Measurements from ENCODE around the gene TAF4B.
"Not testable (repeated sequence)": the region's sequence is repeated elsewhere in the genome, so short reads cannot be mapped to it uniquely, and the experiment has no call there.

Gene TAF4B

DNA sequence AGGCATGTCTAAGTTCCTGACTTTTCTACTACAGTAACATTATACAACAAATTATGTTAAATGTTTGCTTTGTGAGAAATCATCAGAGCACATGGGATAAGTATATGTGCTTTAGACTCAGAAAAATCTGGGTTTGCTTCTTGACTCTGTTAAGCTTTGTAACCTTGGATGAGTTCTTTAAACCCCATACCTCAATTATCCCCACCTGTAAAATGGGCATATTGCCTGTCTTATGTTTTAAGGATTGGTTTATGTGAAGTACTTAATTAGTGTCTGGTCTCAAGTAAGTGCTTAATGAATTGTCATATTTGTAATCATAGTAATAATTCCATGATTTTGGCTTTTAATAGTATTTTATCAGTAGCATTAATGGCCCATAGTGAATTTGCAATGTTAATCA lies 135.8 kb downstream of the TAF4B start:
- Mint-ChIP-seq H3K9me3 (no peaks in the 10 kb centered on the region), H3K27ac (no peak overlapping the region), H3K27me3 (no peaks in the 10 kb centered on the region), H3K36me3 (ENCODE audit: low read depth) (peaks cover 33% of the 10 kb centered on the region), H3K4me1 (ENCODE audit: low read depth) (no peaks in the 10 kb centered on the region), H3K4me3 (no peak overlapping the region)

DNA sequence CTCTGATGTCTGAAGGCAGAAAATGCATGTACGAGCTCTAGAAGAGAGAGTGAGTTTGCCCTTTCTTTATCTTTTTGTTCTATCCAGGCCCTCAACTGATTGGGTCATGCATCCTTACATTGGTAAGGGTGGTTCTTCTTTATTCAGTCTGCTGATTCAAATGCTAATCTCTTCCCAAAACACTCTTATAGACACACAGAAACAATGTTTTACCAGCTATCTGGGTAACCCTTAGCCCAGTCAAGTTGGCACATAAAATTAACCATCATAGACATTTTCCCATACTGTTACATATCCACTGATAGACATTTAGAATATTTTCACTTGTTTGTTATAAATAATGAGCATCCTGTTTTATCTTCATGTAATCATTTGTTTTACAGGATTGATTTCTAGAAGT lies 141.2 kb downstream of the TAF4B start:
- H3K4me1 Mint-ChIP-seq (ENCODE audit: low read depth): no peaks in the 10 kb centered on the region
- H3K36me3 Mint-ChIP-seq (ENCODE audit: low read depth): peaks cover 37% of the 10 kb centered on the region
- H3K4me3 Mint-ChIP-seq: no peak overlapping the region
- H3K27ac Mint-ChIP-seq: no peak overlapping the region
- no peaks in the 10 kb centered on the region for H3K9me3 Mint-ChIP-seq
- no peaks in the 10 kb centered on the region for H3K27me3 Mint-ChIP-seq

DNA sequence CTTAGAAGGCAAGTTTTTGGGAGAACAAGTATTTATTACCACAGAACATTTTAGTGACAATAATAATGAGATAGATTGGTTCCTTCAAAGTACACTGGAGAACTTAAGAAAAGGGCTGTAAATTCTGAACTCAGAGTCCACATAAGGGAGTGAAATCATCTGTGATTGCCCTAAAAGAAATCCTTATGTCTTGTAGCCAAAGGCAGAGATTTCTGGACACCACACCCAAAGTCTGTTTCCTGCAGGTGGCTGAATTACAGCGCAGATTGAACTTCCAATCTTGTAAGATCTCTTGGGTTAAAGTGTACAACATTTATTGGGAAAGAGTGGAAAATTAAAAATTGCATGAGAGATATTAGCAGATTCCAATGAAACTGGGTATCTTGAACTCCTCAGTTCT lies 143.8 kb downstream of the TAF4B start:
- no peak overlapping the region for H3K27ac Mint-ChIP-seq
- H3K4me3 Mint-ChIP-seq: no peak overlapping the region
- H3K27me3 Mint-ChIP-seq: no peaks in the 10 kb centered on the region
- no peaks in the 10 kb centered on the region for H3K9me3 Mint-ChIP-seq
- peaks cover 40% of the 10 kb centered on the region for H3K36me3 Mint-ChIP-seq (ENCODE audit: low read depth)
- H3K4me1 Mint-ChIP-seq (ENCODE audit: low read depth): no peaks in the 10 kb centered on the region

DNA sequence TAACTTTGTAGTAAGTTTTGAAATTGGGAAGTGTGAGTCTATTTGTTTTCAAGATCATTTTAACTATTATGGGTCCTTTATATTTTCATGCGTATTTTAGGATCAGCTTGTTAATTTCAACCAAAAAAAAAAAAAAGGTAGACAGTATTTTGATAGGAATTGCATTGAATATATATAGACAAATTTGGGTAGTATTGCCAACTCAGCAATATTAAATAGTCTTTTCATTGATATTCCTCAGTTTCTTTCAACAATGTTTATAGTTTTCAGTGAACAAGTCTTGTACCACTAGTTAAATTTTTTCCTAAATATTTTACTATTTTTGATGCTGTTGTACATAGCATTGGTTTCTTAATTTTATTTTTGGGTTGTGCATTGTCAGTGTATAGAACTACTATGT lies 149.9 kb downstream of the TAF4B start:
- no peaks in the 10 kb centered on the region for H3K4me1 Mint-ChIP-seq (ENCODE audit: low read depth)
- no peaks in the 10 kb centered on the region for H3K9me3 Mint-ChIP-seq
- peaks cover 15% of the 10 kb centered on the region for H3K36me3 Mint-ChIP-seq (ENCODE audit: low read depth)
- H3K27ac Mint-ChIP-seq: no peak overlapping the region
- H3K27me3 Mint-ChIP-seq: no peaks in the 10 kb centered on the region
- H3K4me3 Mint-ChIP-seq: no peak overlapping the region

DNA sequence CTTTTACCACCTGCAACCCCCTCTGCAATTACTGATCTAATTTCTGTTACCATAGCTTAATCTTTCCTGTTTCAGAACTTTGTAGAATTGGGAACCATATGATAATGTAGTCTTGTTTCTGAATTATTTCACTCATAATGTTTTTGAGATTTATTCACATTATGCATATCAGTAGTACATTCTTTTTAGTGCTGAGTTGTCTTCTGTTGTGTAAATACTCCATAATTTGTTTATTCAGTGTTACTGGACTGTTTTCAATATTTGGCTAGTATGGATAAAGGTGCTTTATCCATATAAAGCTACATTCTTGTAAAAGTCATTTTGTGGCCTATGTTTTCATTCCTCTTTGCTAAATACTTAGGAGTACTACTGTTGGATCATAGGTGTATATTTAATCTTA lies 152.5 kb downstream of the TAF4B start:
- H3K4me1 Mint-ChIP-seq (ENCODE audit: low read depth): no peaks in the 10 kb centered on the region
- H3K27ac Mint-ChIP-seq: no peak overlapping the region
- peaks cover 15% of the 10 kb centered on the region for H3K36me3 Mint-ChIP-seq (ENCODE audit: low read depth)
- H3K4me3 Mint-ChIP-seq: no peak overlapping the region
- no peaks in the 10 kb centered on the region for H3K9me3 Mint-ChIP-seq
- no peaks in the 10 kb centered on the region for H3K27me3 Mint-ChIP-seq

DNA sequence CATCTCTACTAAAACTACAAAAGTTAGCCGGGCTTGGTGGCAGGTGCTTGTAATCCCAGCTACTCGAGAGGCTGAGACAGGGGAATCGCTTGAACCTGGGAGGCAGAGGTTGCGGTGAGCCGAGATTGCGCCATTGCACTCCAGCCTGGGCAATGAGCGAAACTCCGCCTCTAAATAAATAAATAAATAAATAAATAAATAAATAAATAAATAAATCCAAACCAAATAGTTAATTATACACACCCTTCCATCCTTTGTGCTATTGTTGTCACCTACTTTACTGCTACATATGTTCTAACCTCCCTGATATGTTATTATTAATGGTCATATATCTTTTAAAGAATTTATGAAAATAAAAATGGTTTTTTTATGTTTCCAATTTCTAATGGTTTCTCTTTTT lies 155.3 kb downstream of the TAF4B start:
- peaks cover 21% of the 10 kb centered on the region for H3K36me3 Mint-ChIP-seq (ENCODE audit: low read depth)
- not testable (repeated sequence) for H3K27ac Mint-ChIP-seq; H3K9me3 Mint-ChIP-seq; H3K4me1 Mint-ChIP-seq (ENCODE audit: low read depth); H3K4me3 Mint-ChIP-seq; H3K27me3 Mint-ChIP-seq

DNA sequence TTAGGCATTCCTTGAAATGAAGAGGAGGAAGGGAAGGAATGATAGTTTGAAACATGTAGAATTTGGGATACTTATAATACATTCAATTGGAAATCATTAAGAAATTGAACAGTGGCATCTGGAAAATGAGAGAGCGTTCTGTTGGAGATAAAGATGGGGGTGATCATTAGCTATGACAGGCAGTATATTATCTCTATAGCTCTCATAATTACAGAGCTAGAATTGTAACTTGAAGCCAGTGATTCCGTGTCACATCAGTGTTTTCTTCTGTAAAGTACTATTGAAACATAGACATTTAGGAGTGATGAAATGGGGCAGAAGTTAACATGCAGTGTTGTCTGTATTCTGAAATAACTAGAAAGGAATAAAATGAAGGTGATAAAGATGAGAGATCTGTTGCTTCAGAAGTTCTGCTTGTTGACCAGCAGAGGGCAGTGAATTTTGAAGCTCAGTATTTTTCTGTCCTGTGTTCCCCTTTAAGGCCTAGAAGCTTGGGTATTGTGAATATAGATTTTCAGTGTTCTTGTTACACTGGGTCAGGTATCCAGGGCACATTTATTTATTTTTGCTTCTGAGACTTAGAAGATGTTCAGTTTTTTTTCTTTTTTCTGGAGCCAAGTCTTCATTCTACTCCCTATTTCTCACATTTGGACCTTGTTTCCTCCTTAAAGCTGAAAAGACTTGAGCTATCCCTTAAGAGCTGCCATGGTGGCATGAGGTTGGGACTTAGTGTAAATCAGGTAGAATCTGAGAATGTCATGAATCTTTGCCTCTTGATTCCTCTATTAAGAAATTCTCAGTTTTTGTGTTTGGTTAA lies 157.4 kb downstream of the TAF4B start:
- H3K4me3 Mint-ChIP-seq: no peak overlapping the region
- H3K4me1 Mint-ChIP-seq (ENCODE audit: low read depth): no peaks in the 10 kb centered on the region
- H3K9me3 Mint-ChIP-seq: no peaks in the 10 kb centered on the region
- no peaks in the 10 kb centered on the region for H3K27me3 Mint-ChIP-seq
- no peak overlapping the region for H3K27ac Mint-ChIP-seq
- peaks cover 30% of the 10 kb centered on the region for H3K36me3 Mint-ChIP-seq (ENCODE audit: low read depth)

DNA sequence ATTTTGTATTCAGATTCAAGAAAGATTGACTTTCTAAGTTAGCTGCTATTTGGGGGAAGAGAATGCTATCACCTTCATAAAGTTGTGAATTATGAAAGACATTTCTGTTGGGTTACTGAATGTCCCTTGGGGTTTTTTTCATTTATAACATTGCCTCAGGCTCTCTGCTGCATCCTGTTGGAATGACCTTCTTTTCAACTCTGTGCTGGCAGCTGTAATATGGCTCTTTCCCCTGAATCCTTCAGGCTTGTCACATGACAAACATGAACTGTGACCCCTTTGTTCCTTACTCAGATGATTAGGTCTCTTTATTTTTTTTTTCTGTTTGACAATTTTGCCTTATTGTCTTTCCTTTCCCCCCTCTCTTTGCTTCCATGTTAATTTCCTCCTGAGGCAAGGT lies 159.8 kb downstream of the TAF4B start:
- no peak overlapping the region for H3K27ac Mint-ChIP-seq
- no peaks in the 10 kb centered on the region for H3K27me3 Mint-ChIP-seq
- H3K36me3 Mint-ChIP-seq (ENCODE audit: low read depth): peaks cover 36% of the 10 kb centered on the region
- H3K4me1 Mint-ChIP-seq (ENCODE audit: low read depth): no peaks in the 10 kb centered on the region
- no peak overlapping the region for H3K4me3 Mint-ChIP-seq
- H3K9me3 Mint-ChIP-seq: no peaks in the 10 kb centered on the region

DNA sequence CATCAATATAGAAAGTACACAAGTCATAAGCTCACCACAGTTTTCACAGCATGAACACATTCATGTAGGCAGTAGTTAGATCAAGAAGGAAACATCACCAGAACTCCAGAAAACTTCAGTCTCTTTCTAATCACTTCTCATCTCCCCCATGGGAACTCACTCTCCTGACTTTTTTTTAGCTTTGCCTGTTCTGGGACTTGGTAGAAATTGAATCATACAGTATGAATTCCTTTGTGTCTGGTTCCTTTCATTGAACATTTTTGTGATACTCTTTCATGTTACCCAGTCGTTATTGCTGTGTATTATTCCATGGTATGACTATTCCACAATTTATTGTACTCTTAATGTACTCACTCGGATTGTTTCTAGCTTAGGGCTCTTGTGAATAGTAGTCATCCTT lies 160.2 kb downstream of the TAF4B start:
- H3K4me3 Mint-ChIP-seq: no peak overlapping the region
- no peak overlapping the region for H3K27ac Mint-ChIP-seq
- peaks cover 41% of the 10 kb centered on the region for H3K36me3 Mint-ChIP-seq (ENCODE audit: low read depth)
- H3K27me3 Mint-ChIP-seq: no peaks in the 10 kb centered on the region
- H3K4me1 Mint-ChIP-seq (ENCODE audit: low read depth): no peaks in the 10 kb centered on the region
- no peaks in the 10 kb centered on the region for H3K9me3 Mint-ChIP-seq

DNA sequence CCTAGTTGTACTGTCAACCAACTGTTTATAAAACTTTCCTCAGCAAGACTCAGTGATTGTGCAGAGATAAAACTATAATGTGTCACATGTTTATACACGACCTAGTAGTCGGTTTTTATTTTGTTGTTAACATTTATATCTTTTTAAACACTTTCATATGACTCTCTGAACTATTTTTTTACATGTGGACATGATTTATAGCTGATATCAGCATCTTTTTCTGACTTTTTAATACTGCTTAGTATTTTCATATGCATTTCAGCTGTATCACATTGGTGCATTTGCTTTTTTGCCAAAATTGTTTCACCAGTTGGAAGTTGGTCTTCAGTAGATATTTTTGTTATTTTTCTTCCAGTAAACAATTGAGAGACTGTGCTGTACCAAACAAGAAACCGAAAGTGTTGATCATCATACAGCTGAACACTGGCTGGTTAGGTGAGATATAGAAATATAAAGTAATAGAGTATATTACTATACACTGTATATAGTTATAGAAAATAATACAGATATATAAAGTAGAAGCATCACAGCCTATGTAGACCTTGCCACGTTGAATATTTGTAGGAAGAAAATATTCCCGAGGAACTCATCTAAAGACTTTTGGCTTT lies 167.9 kb downstream of the TAF4B start:
- H3K27me3 Mint-ChIP-seq: no peaks in the 10 kb centered on the region
- peaks cover 17% of the 10 kb centered on the region for H3K36me3 Mint-ChIP-seq (ENCODE audit: low read depth)
- H3K9me3 Mint-ChIP-seq: no peaks in the 10 kb centered on the region
- H3K27ac Mint-ChIP-seq: no peak overlapping the region
- no peaks in the 10 kb centered on the region for H3K4me1 Mint-ChIP-seq (ENCODE audit: low read depth)
- no peak overlapping the region for H3K4me3 Mint-ChIP-seq

DNA sequence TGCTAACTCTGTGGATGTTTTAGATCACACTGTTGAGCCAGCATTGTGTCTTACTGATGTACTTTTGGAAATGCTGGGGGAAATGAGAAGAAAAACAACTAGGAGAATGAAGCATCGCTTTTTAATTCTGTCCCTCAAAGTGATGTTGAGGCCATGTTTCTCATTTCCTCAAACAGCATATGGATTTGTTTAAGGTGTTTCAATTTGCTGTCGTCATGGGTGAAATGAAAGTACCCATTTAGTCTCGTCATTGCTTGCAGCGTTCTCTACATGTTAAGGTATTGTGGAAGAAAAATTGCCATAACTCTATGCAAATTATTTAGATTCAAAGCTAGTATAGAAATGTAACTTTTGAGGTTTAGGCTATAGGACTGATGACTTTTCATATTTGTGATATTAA lies 170.8 kb downstream of the TAF4B start:
- H3K4me3 Mint-ChIP-seq: no peak overlapping the region
- no peaks in the 10 kb centered on the region for H3K36me3 Mint-ChIP-seq (ENCODE audit: low read depth)
- no peaks in the 10 kb centered on the region for H3K4me1 Mint-ChIP-seq (ENCODE audit: low read depth)
- H3K27ac Mint-ChIP-seq: no peak overlapping the region
- H3K27me3 Mint-ChIP-seq: no peaks in the 10 kb centered on the region
- no peaks in the 10 kb centered on the region for H3K9me3 Mint-ChIP-seq

DNA sequence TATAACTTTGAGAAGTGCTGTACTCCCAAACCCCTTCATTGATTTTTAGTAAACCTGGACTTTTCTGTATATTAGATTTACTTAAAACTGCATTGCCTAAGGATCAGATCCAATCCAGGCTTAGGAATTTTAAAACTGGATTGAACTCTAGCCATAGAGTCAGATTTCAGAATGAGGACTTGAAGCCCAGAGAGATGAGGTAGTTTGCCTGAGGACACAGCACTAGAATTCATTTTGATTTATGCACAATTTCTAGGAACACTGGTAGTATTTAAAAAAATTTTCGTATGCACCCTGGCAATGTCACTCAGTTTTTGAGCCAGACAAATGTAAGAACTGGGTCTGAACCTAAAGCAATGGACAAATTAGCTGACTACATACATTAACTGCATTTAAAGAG lies 177.2 kb downstream of the TAF4B start:
- peaks cover 4% of the 10 kb centered on the region for H3K36me3 Mint-ChIP-seq (ENCODE audit: low read depth)
- H3K27ac Mint-ChIP-seq: no peak overlapping the region
- H3K4me1 Mint-ChIP-seq (ENCODE audit: low read depth): no peaks in the 10 kb centered on the region

DNA sequence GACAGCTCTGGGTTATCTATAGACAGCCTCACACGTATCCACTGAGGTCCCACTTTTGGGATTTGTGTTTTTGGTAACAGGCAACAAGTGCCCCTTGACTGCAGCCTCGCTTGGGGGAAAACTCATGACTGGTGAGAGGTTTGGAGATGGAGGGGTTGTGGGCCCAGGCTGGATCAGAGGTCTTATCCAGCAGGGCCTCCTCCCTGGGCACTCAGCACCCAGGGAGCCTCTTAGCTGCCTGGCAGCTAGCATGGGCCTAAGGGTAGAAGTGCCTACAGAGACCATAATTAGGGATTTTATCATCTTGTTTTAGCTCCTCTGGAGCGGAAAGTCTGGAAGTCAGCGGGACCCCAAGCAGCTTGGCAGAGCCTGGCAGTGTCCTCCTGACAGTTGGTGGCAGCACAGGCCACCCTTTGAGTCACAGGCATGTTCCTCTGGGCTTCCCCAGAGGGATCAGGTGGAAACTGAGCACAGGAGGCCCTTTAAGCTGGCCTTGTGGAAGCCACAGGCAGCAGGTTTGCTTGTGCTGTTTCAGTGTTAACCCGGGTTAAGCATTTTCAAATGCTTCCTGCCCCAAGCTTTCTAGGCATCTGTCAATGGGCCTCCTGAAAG lies 179.1 kb downstream of the TAF4B start:
- no peaks in the 10 kb centered on the region for H3K27me3 Mint-ChIP-seq

More for the DNA sequence above, 177.2 kb downstream of the TAF4B start:
- no peaks in the 10 kb centered on the region for H3K9me3 Mint-ChIP-seq
- no peak overlapping the region for H3K4me3 Mint-ChIP-seq
- no peaks in the 10 kb centered on the region for H3K27me3 Mint-ChIP-seq

DNA sequence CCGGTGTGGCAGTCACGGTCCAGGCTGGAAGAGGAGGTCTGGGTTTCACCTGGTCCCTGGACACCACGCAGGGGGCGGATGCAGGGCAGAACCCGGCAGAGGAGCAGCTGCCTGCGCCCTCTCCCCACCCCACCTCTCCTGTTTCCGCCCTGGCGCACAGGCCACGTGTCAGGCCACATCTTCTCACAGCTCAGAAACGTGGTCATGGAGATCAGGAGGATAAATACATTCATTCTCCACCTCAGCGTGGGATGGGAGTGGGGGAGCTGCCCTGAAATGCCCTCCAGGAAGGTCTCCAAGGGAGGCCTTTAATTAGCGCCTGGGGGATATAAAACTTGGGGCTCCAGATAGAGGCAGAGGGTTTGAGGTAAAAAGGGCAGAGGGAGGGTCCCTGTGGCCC lies 180.1 kb downstream of the TAF4B start:
- H3K27me3 Mint-ChIP-seq: no peaks in the 10 kb centered on the region
- peaks cover 4% of the 10 kb centered on the region for H3K36me3 Mint-ChIP-seq (ENCODE audit: low read depth)
- H3K4me3 Mint-ChIP-seq: no peak overlapping the region
- H3K27ac Mint-ChIP-seq: no peak overlapping the region
- H3K9me3 Mint-ChIP-seq: no peaks in the 10 kb centered on the region
- H3K4me1 Mint-ChIP-seq (ENCODE audit: low read depth): no peaks in the 10 kb centered on the region

More for the DNA sequence above, 179.1 kb downstream of the TAF4B start:
- no peaks in the 10 kb centered on the region for H3K9me3 Mint-ChIP-seq
- H3K4me1 Mint-ChIP-seq (ENCODE audit: low read depth): no peaks in the 10 kb centered on the region
- no peak overlapping the region for H3K27ac Mint-ChIP-seq
- no peak overlapping the region for H3K4me3 Mint-ChIP-seq
- H3K36me3 Mint-ChIP-seq (ENCODE audit: low read depth): peaks cover 4% of the 10 kb centered on the region

DNA sequence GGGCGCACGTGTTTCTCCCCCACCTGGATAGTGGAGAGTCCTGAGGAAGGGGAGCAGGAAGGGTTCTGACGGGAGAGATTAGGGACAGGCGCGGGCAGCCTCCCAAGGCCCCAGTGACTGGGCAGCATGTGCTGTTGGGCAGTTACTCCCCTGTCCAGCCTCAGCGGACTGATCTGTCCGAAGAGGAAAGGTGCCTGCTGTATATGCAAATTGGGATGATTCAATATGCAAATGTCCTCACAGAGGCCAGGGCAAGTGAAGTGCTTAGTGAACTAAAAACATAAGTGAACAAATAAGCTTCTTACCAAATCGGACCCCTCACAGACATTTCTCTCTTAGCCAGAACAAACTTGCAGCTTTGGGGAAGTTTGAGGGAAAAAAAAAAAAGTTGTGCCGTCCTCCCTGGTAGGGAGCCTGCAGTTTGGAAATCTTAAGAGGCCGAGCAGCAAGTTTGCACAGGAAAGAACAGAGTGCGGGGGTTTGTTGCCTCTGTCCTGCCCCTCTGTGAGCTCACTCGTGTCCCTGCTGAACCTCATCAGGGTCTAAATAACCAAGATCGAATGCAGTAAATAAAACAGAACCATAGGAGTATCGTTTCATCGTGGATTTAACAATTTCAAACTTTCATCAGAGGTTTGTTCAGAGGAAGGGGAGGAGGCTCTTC lies 180.7 kb downstream of the TAF4B start:
- peaks cover 4% of the 10 kb centered on the region for H3K36me3 Mint-ChIP-seq (ENCODE audit: low read depth)
- no peaks in the 10 kb centered on the region for H3K27me3 Mint-ChIP-seq
- no peaks in the 10 kb centered on the region for H3K4me1 Mint-ChIP-seq (ENCODE audit: low read depth)
- no peak overlapping the region for H3K27ac Mint-ChIP-seq
- H3K9me3 Mint-ChIP-seq: no peaks in the 10 kb centered on the region
- H3K4me3 Mint-ChIP-seq: no peak overlapping the region
